ENCODE results near the gene CPNE1.

Gene CPNE1

DNA sequence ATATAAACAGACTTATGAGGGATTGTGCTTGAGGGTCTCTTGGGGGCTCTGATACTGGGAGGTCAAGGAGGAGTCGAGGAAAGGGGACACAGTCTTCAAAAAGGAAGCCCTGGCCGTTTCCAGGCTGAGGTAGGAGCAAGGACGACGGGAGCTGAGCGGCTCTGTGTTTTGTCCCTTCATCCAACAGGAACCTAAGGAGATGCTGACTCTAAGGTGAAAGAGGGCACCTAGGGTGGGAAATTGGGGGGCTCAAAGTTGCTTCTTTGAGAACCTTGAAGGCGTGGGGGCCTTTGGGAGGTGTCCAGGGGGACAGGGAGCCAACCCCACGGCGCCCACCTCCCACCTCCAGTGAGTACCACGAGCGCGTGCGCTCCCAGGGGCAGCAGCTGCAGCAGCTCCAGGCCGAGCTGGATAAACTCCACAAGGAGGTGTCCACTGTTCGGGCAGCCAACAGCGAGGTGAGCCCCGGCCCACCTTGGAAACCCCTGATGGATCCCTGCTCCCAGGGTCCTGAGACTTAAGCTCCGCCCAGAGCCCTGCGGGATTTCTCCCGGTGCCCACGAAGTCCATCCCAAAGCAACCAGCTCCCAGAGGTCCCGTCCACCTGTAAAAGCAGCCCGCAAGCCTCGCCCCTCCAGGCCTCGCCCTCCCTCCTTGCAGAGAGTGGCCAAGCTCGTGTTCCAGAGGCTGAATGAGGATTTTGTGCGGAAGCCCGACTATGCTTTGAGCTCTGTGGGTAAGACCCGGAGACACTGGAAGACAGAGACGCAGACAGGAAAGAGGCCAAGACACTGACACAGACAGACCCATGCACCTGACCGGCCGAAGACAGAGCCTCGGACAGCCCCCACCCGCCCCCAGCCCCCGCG lies 46.2 kb downstream of the CPNE1 start:
- DNase-seq: no peak

DNA sequence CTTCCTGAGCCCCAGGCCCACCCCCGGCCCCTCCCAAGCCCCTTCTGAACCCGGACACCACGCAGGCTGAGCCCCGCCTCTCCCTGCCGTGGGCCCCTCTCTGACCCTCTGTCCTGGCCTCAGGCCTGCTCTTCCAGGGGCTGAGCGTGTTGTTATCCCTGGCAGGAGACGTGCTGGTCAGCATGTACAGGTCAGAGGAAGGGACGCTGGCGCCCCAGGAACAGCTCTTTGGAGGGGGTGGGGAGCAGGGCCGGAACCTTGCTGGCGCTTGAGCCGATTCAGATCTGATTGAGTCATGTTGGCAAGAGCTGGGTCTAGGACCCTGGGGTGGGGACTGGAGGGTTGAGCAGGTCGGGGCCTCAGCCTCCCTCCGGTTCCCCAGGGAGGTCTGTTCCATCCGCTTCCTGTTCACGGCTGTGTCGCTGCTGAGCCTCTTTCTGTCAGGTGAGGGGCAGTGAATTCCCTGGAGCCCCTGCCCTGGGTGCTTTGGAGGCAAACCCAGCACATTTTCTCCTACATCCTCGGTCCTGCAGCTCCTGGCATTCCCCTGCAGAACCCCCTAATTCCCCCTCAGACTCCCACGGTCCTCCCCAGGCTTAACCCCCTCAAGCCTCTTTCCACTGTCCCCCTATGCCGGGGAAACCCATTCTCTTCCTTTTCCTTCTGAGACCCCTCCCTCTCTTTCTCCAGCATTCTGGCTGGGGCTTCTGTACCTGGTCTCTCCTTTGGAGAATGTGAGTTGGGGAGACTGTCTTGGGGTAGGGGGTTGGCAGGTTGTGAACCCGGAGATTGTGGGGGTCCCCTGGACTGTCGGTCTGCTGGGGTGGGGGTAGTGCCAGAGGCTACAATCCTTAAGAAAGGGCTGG lies 47.1 kb downstream of the CPNE1 start:
- peak; percentile 72 for DNase-seq

DNA sequence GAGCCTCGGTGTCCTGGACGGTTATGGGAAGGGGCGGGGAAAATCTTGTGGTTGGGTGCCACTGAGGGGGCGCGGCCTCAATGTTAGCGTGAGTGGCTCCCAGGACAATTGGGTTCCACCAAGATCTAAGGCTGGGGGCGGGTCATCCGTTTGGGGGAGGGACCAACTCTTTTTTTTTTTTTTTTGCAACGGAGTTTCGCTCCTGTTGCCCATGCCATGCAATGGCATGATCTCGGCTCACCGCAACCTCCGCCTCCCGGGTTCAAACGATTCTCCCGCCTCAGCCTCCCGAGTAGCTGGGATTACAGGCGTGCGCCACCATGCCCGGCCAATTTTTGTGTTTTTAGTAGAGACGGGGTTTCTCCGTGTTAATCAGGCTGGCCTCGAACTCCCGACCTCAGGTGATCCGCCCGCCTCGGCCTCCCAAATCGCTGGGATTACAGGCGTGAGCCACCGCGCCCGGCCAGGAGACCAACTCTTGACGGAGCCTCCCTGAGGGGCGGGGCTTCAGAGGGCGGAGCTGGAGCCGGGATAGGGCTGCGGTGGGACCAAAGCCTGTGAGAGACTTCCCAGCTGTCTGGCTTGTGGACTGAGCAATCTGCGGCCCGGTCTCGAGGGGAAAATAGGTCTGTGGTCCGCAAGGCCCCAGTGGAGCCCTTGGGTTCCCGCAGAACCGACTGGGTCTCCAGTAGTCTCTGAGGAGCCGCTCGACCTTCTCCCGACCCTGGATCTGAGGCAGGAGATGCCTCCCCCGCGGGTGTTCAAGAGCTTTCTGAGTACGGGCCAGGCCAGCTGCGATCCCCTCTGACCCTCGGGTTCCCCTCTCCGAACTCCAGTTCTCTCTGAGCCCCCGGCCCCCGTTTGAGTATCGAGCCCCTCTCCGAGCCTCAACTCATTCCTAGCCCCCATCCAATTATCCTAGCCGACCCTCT lies 48.0 kb downstream of the CPNE1 start:
- peak; percentile 84 for DNase-seq

DNA sequence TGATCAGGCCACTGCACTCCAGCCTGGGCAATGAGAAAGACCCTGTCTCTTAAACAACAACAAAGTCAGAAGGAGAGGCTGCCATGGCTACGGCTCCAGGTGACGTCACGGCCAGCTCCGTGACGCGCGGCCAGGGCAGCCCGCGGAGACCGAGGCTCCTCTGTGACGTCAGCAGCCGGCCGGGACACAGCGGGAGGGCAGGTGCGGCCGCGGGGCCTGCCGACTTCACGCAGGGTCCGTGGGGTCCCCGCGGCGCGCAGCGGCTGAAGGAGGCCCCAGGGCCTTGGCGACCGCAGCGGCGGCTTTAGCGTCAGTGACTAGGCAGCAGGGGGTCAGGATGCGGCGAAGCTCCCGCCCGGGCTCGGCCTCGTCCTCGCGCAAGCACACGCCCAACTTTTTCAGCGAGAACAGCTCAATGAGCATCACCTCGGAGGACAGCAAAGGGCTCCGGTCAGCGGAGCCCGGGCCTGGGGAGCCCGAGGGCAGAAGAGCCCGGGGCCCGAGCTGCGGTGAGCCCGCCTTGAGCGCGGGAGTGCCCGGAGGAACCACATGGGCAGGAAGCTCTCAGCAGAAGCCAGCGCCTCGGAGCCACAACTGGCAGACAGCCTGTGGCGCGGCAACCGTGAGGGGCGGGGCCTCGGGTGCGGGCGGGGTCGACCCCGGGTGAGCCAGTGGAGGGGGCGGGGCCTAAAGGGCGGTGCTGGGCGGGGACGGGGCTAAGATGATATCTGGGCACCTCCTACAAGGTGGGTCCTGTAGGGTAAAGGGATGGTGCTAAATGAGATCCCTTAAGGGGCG lies 48.8 kb downstream of the CPNE1 start, which contains the start of gene SPAG4:
Gene SPAG4, plus strand, starts transcription at position 163 of the 798 bp plus-strand sequence. Its CDS starts 175 bp downstream, at position 338.
- DNase-seq: peak; percentile 100

DNA sequence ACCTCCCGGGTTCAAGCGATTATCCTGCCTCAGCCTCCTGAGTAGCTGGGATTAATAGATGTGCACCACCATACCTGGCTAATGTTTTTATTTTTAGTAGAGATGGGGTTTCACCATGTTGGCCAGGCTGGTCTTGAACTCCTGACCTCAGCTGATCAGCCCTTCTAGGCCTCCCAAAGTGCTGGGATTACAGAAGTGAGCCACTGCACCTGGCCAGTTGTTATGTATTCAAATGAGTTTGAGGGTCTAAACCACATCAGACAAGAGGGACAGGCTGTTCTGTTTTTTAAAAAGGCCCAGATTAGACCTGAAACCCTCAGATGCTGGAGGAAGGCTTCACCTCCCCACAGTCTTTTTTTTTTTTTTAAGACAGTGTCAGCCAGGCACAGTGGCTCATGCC lies 53.2 kb downstream of the CPNE1 start:
- DNase-seq: no peak

DNA sequence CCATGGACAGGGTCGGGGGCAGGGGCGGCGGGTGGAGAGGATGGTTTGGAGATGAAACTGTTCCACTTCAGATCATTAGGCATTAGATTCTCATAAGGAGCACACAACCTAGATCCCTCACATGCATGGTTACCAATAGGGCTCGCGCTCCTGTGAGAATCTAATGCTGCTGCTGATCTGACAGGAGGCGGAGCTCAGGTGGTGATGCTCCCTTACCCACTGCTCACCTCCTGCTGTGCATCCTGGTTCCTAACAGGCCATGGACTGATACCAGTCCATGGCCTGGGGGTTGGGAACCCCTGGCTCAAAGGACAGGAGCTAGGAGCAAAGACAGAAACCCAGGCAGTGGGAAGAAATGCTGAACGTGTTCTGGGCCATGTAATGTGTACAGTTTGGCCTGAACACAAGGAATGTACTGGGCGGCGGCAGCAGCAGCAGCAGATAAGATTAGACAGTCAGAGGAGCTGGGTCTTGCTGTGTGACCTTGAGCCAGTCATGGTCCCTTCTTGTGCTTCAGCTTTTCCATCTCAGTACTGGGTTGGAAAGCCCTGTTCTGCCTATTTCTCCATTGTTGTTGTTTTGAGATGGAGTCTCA lies 53.8 kb downstream of the CPNE1 start:
- DNase-seq: no peak

DNA sequence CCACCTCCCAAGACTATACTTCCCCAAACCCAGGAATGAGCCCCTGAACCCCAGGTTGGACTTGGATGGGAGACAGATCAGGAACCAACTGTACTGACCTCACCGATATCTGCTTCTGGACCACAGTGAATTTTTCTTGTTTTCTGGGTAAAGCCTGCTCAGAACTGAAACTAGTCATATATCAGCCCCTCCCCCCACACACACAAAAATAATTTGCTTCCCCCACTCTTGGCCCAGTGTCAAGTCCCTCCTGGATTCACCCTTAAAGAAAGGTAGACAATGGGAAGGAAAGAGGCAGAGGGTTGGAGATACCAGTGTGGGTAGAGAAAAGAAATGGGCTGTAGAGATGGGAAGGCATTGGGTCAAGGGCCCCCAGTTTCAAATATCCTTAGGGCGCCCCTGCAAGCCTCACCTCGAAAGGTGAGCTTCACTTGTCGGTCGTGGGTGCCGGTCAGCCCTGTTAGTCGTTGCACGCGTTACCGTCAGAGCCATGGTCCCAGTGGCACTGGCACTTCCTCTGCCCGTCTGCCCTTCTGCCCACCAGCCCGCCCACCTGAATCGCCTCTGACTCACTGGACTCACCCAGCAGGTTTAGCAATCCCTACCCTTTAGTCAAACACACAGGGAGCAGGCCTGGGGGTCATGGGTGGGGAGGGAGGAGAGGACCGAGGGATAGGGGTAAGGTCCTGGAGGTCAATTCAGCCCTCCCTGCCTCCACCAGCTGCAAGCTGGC lies 57.5 kb downstream of the CPNE1 start:
- DNase-seq: no peak

DNA sequence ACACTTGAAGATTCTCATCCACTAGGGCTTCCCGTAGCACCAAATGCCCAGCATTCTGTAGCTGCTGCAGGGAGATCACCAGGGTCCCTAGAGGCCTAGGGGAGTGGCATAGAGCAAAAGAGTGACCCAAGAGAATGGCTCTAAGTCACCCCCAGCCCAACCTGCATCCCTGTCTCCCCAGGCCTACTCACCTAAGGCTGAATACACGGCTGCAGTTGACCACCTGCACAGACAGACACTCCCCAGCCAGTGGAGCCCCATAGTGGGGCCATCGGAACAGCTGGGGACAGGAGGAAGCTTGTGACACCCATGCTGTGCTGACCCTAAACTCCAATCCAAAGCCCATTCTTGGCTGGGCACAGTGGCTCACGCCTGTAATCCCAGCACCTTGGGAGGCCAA lies 58.6 kb downstream of the CPNE1 start:
- no peak for DNase-seq

DNA sequence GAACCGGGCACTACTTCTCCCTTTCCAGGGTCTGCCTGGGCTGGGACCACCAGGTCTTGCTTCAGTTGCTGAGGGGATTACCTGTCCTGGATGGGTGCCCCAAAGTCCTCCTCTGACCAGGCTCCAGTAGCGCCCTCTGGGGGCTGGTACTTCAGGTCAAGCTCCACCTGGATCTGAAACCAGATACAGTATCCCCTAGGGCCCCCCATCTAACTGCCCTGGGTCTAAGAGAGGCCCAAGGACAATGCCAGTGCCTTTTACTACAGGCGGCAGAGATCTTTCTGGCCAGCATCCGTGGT lies 60.3 kb downstream of the CPNE1 start:
- DNase-seq: peak; percentile 49

DNA sequence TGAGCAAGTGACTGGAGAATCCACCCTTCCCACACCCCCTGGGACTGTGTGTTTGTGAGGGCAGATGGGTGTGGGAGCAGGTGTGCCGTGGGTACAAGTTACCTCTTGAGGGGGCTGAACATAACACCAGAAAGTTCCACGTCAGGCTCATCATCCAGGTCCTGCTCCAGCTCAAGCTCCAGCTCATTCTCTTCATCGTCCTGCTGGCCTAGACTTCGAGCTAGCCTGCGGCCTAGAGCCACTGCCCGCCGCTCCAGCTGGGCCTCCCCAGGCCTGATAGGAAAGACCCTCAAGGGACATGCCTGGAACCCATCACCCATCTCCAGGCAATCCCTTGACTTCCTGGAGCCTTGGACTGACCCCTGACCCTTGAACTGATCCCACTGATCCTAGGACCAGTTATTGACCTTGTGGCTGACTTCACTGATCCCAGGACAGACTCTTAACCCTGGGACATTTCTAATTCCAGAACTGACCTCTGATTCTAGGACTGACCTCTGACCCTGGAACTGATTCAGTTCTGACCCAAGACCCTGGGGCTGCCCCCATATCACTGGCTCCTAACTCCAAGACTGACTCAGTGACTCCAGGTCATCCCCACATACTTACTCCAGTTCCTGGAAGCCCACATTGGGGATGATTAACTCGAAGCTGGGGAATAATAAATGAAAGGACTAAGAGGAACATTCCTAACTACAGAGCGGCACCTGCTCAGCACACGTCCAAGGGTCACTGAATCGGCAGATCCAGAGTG lies 60.8 kb downstream of the CPNE1 start:
- DNase-seq: no peak

DNA sequence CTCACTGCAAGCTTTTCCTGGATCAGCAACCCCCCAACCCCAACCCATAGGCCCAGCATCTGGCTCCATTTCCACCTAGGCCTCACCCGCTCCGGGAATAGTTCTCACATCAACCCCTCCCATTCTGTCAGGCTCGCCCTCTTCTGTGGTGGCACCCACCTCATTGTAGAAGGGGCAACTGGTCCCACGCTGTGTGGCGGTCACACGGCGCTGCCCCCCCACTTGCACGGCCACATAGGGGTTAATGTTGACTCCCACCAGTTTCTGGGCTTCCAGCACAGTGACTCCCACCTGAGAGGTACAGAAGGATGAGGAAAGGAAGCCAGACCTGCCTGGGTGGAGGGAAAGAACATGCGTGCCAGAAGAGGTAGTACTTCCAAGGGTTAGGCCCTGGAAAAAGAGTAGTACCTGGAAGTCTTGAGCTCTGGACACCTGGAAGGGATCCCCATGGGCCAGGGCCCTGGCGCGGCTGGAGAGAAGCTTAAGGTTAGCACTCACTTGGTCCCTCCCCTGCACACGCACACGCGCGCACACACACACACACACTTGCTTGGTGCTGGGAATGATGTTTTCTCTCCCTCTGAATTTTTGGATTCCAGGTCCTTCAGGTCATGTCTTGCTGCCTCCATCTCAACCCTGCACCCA lies 61.7 kb downstream of the CPNE1 start:
- no peak for DNase-seq

DNA sequence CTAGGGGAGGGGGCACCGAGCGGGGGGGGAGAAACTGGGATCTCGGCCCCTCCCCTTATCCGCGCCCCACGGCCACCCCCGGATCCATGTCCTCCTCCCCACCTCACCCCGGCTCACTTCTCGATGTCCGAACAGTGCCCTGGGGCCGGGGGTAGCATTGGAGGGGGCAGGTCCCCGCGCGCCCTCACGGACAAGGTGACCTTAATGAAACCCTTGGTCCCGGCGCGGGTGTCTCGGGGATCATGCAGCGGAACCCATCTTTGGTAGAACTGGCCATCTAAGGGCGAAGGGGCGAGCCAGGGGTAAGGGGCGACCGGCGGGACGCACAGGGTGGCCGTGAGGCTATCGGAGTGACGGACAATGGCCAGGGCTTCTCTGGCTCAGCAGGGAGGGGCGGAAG lies 62.7 kb downstream of the CPNE1 start:
- DNase-seq: no peak

DNA sequence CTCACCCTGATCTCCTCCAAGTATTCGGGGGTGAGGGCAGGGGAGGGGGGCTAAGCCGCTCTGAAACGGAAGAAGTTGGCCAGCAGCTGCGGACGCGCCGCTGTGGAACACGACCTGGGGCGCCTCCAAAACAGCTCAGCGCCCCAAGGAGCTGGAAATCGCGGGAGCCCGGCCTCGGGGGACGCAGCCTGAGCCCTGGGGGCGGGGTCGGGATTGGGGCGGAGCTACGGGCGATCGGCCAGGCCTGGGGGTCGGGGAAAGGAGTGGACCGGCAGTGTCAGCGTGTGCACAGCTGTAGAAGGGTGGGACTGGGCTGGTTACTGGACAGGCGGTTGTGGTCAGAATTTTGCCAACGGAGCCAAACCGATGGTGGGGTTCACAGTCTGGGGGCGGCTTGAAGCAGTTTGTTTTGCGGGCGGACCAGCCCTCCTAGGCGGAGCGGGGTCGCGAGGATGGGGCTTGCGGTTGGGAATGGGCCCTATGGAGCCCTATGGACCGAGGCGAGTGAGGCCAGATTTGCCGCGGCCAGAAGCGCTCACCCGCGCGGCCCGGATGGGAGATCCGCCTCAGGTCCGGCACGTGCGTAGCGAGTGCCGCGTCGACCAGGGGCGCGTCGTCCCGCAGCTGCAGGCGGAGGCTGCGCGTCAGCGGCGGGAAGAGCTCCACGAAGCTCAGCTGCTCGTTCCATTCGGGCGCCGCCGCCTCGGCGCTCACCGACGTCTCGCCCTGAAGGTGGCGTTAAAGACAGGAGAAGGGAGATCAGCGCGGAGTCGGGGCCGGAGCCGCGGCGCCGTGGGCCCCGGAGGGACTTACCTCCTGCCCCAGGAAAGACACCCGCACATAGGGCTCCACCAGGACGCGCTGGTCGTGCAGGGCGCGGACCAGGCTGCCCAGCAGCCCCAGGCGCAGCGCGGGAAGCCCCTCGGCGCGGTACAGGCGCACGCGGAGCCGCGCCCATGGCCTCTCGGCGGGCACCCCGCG lies 63.4 kb downstream of the CPNE1 start:
- DNase-seq: peak; percentile 83

DNA sequence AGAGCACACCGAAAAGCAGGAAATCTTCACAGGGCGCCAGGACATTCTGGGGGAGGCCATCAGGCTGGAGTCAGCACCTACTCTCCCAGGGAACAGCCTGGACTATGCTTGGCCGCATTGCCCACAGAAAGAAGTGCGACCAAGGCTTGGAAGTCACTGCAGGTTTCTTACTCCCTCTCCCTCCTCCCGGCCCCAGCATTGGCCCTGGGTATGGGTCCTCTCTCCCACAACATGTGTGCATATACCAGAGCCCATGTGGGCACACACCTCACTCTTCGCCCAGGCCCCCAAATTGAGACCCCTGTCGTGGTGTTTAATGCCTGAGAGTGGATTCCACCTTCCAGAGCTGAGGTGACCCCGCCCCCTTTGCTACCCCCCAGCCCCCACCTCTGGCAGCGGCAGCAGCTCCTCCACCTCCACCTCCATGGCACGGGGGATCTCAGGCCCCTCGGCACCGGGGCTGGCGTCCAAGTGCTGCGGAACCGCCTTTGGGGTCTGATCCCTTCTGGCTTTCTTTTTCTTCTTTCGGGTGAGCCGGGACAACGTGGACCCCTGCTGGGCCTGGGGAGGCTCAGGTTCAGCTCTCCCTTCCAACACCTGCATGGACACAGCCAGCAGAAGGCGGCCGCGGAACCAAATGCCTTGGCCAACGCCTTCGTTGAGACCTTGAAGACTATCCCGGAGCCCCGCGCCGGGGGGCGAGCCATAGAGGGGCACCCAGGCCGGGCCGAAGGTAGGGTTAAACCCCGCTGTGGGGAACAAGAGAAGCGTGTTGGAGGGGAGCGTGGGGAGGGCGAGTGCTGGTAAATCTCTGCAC lies 64.3 kb downstream of the CPNE1 start:
- DNase-seq: no peak

DNA sequence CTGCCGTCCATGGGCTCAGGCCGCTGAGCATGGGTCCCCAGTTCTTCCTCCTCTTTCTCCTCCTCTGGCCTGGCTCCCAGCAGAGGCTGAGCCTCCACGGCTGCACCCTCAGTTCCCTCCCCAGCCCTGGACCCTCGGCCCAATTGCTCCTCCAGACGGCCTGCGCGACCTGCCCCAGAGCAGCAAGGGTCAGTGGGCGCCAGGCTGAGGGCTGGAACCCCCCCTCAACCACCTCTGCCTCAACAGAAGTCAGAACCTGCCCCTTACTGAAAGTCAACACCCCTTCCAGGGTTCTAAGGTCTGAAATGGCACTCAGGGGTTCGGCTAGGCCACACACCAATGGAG lies 65.0 kb downstream of the CPNE1 start:
- DNase-seq: no peak

DNA sequence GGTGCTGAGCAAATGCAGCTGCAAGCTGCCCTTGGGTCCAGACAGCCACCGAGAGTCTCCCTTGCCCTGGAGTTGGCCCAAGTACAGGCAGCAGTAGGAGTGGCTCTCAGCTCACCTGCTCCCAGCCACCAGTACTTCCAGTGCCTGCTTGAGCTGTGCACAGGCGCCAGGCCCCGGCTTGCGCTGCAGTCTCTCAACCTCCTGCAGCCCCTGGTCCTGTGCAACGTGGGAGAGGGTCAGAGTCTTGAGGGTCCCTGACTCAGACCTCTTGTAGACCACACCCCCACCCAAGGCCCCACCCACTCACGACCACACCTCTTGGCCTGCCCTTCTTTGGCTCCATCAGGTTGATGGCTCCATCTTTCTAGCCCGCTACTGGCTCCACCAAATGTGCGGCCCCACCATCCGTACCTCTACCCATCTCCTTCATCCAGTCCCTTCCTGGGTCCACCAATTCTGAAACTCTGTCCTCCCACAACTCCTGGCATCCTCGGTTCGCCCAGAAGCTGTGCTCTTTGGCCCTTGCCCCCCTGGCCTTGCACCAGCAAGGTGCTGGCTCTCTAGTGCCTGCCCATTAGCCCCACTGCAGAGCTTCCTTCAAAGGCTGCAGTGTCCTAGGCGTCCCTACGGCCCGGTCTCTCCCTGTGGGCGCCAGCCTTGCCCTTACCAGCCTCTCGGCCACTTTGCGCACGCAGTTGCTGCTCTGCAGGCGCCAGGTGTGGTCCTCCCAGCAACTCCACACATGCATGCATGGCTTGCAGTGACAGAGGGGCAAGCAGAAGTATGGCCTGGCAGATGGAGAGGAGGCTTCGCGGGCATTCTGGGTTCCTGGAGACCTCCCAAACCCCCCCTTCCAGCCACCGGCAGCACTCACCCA lies 65.6 kb downstream of the CPNE1 start:
- no peak for DNase-seq

DNA sequence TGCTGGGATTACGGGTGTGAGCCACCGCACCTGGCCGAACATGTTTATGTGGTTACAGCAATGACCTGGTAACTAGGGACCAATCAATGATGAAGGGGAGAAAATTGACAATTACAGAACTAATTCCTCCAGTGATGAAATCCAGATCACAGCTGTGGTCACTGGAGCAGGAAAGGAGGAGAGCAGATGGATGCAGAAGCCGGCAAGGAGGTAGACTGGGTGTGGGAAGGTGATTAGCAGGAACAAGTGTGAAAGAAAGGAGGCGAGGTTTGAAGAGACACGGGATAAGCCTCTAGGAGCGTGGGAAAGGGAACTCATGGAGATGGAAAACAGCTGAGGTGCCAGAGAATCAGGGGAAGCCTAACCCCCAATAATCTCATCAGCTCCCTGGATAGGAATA lies 66.2 kb downstream of the CPNE1 start:
- DNase-seq: no peak
